T-helper 17 cell (primary cell): ENCODE data around the gene MYZAP. TPM values are rescaled to one million over a fixed set of nuclear protein-coding genes. Genes with fewer than 3 reads are reported as not detected.

Experiments
- ATAC-seq: fragments of 150-1000 bp; cut with Tn5 transposase; 2 replicates; pipeline ENCODE4 v1.10.0; 2021; ENCODE audit warnings: mild to moderate bottlenecking, moderate library complexity
- DNase-seq, 3 donors: peaks; one replicate each; pipeline versions ENCODE4 v3.0.0 to v3.0.0-alpha.2; 2020 to 2021
- H3K9me3 ChIP-seq: one replicate; pipeline ENCODE4 v1.7.0; 2013; ENCODE audit warnings: low read length, mild to moderate bottlenecking; ENCODE audit not compliant: control insufficient read depth, poor library complexity, severe bottlenecking
- H3K27ac Mint-ChIP-seq: one replicate; pipeline ENCODE4 v1.8.0; 2022; ENCODE audit warnings: mild to moderate bottlenecking, moderate library complexity, mixed read lengths
- H3K27me3 Mint-ChIP-seq: one replicate; pipeline ENCODE4 v1.8.0; 2022; ENCODE audit warnings: mixed read lengths
- H3K36me3 Mint-ChIP-seq: one replicate; pipeline ENCODE4 v1.8.0; 2022; ENCODE audit warnings: low read depth, mixed read lengths
- H3K4me1 Mint-ChIP-seq: one replicate; pipeline ENCODE4 v1.8.0; 2022; ENCODE audit warnings: mild to moderate bottlenecking, mixed read lengths
- H3K4me3 Mint-ChIP-seq: one replicate; pipeline ENCODE4 v1.8.0; 2022; ENCODE audit warnings: mild to moderate bottlenecking, moderate library complexity, mixed read lengths
- total RNA-seq, 4 donors: library from RNA in 2 of 4; stranded (reverse) in 2 of 4; gene quantifications; one replicate each; pipeline ENCODE4 v1.2.3 and lab custom pipeline; 2022 to 2026

The MYZAP gene
- total RNA-seq, 2 donors from 2014 or later = 0.15 to 6.2 TPM

- DNase-seq (no peak), ATAC-seq (no peak)
- no peak overlapping the region for H3K4me3 Mint-ChIP-seq
- H3K9me3 ChIP-seq = no peaks in the 10 kb centered on the region
- H3K27me3 Mint-ChIP-seq = peaks cover 55% of the 10 kb centered on the region
- no peak overlapping the region for H3K27ac Mint-ChIP-seq
- H3K4me1 Mint-ChIP-seq = peaks cover 2% of the 10 kb centered on the region
- H3K36me3 Mint-ChIP-seq = no peaks in the 10 kb centered on the region
Observed at GRCh38 chr15:57554063-57554811, 37.5 kb upstream of the MYZAP start.

GRCh38 chr15:57554812-57555179 is 36.9 kb upstream of the MYZAP start:
- Mint-ChIP-seq H3K4me3 (no peak overlapping the region), H3K27ac (no peak overlapping the region), H3K4me1 (peaks cover 2% of the 10 kb centered on the region), H3K36me3 (no peaks in the 10 kb centered on the region), H3K27me3 (peaks cover 61% of the 10 kb centered on the region)
- DNase-seq (no peak), ATAC-seq (no peak)
- H3K9me3 ChIP-seq = no peaks in the 10 kb centered on the region

GRCh38 chr15:57555270-57555669 is 36.4 kb upstream of the MYZAP start:
- Mint-ChIP-seq H3K36me3 (no peaks in the 10 kb centered on the region), H3K27ac (no peak overlapping the region), H3K27me3 (peaks cover 66% of the 10 kb centered on the region), H3K4me3 (no peak overlapping the region), H3K4me1 (peaks cover 4% of the 10 kb centered on the region)
- DNase-seq (no peak), ATAC-seq (no peak)
- H3K9me3 ChIP-seq = no peaks in the 10 kb centered on the region

- DNase-seq = no peak
- no peaks in the 10 kb centered on the region for H3K9me3 ChIP-seq
- Mint-ChIP-seq H3K27ac (no peak overlapping the region), H3K27me3 (peaks cover 62% of the 10 kb centered on the region), H3K4me3 (no peak overlapping the region), H3K36me3 (no peaks in the 10 kb centered on the region), H3K4me1 (peaks cover 7% of the 10 kb centered on the region)
- ATAC-seq = no peak
Observed at GRCh38 chr15:57556040-57556439, 35.7 kb upstream of the MYZAP start.

GRCh38 chr15:57557267-57557666 is 34.4 kb upstream of the MYZAP start:
- DNase-seq = no peak
- Mint-ChIP-seq H3K4me3 (no peak overlapping the region), H3K27ac (no peak overlapping the region), H3K36me3 (no peaks in the 10 kb centered on the region), H3K4me1 (peaks cover 8% of the 10 kb centered on the region), H3K27me3 (peaks cover 50% of the 10 kb centered on the region)
- ATAC-seq = no peak
- no peaks in the 10 kb centered on the region for H3K9me3 ChIP-seq

GRCh38 chr15:57557810-57558209 is 33.9 kb upstream of the MYZAP start:
- no peaks in the 10 kb centered on the region for H3K9me3 ChIP-seq
- Mint-ChIP-seq H3K27me3 (peaks cover 50% of the 10 kb centered on the region), H3K27ac (no peak overlapping the region), H3K4me3 (no peak overlapping the region), H3K4me1 (peaks cover 11% of the 10 kb centered on the region), H3K36me3 (no peaks in the 10 kb centered on the region)
- ATAC-seq = no peak
- DNase-seq = no peak

- peak; percentile 62 for ATAC-seq
- Mint-ChIP-seq H3K4me1 (peaks cover 18% of the 10 kb centered on the region), H3K36me3 (no peaks in the 10 kb centered on the region), H3K4me3 (no peak overlapping the region), H3K27me3 (peaks cover 41% of the 10 kb centered on the region), H3K27ac (no peak overlapping the region)
- H3K9me3 ChIP-seq = no peaks in the 10 kb centered on the region
- DNase-seq = peak; percentile 33 to 59 (median 48)
Observed at GRCh38 chr15:57559875-57560274, 31.8 kb upstream of the MYZAP start.

- peak; percentile 68 for ATAC-seq
- Mint-ChIP-seq H3K27ac (peak overlapping the region; percentile 77), H3K36me3 (no peaks in the 10 kb centered on the region), H3K4me1 (peaks cover 27% of the 10 kb centered on the region), H3K4me3 (peak overlapping the region; percentile 49), H3K27me3 (peaks cover 28% of the 10 kb centered on the region)
- DNase-seq = peak; percentile 35 to 55 (median 36)
- H3K9me3 ChIP-seq = no peaks in the 10 kb centered on the region
Observed at GRCh38 chr15:57561041-57561711, 30.5 kb upstream of the MYZAP start.

- Mint-ChIP-seq H3K36me3 (no peaks in the 10 kb centered on the region), H3K27me3 (peaks cover 28% of the 10 kb centered on the region), H3K4me3 (peak overlapping the region; percentile 41), H3K27ac (peak overlapping the region; percentile 77), H3K4me1 (peaks cover 28% of the 10 kb centered on the region)
- no peak for ATAC-seq
- no peaks in the 10 kb centered on the region for H3K9me3 ChIP-seq
- no peak for DNase-seq
Observed at GRCh38 chr15:57562196-57562769, 29.4 kb upstream of the MYZAP start.

- Mint-ChIP-seq H3K27me3 (peaks cover 33% of the 10 kb centered on the region), H3K4me3 (no peak overlapping the region), H3K4me1 (peaks cover 28% of the 10 kb centered on the region), H3K27ac (peak overlapping the region; percentile 77), H3K36me3 (peaks cover 2% of the 10 kb centered on the region)
- H3K9me3 ChIP-seq = no peaks in the 10 kb centered on the region
- ATAC-seq = no peak
- DNase-seq = no peak
Observed at GRCh38 chr15:57563416-57563815, 28.3 kb upstream of the MYZAP start.

- H3K4me3 Mint-ChIP-seq = peak overlapping the region; percentile 67
- H3K36me3 Mint-ChIP-seq = peaks cover 4% of the 10 kb centered on the region
- no peaks in the 10 kb centered on the region for H3K9me3 ChIP-seq
- ATAC-seq (peak; percentile 94), DNase-seq (peak in 2 of 3 donors; percentile 29 to 35)
- peaks cover 34% of the 10 kb centered on the region for H3K27me3 Mint-ChIP-seq
- peaks cover 25% of the 10 kb centered on the region for H3K4me1 Mint-ChIP-seq
- H3K27ac Mint-ChIP-seq = peak overlapping the region; percentile 45
Observed at GRCh38 chr15:57565311-57565710, 26.4 kb upstream of the MYZAP start.

- H3K36me3 Mint-ChIP-seq = peaks cover 4% of the 10 kb centered on the region
- ATAC-seq (no peak), DNase-seq (no peak)
- no peaks in the 10 kb centered on the region for H3K9me3 ChIP-seq
- peaks cover 49% of the 10 kb centered on the region for H3K27me3 Mint-ChIP-seq
- H3K27ac Mint-ChIP-seq = no peak overlapping the region
- peaks cover 23% of the 10 kb centered on the region for H3K4me1 Mint-ChIP-seq
- no peak overlapping the region for H3K4me3 Mint-ChIP-seq
Observed at GRCh38 chr15:57566834-57567233, 24.9 kb upstream of the MYZAP start.

GRCh38 chr15:57567891-57568290 is 23.8 kb upstream of the MYZAP start:
- H3K9me3 ChIP-seq = no peaks in the 10 kb centered on the region
- Mint-ChIP-seq H3K4me3 (no peak overlapping the region), H3K36me3 (peaks cover 4% of the 10 kb centered on the region), H3K4me1 (peaks cover 17% of the 10 kb centered on the region), H3K27ac (peak overlapping the region; percentile 54), H3K27me3 (peaks cover 50% of the 10 kb centered on the region)
- DNase-seq (no peak), ATAC-seq (no peak)
